ENCODE results near the gene RPL27. TPM values are rescaled to one million over a fixed set of nuclear protein-coding genes. Genes with fewer than 3 reads are reported as not detected.

Gene RPL27
- total and polyA plus RNA-seq, 2 of the 13 experiments (the other 11 are each of a cell fraction or from before 2014, with no cell fraction given) = 1,585 to 5,840 TPM

DNA sequence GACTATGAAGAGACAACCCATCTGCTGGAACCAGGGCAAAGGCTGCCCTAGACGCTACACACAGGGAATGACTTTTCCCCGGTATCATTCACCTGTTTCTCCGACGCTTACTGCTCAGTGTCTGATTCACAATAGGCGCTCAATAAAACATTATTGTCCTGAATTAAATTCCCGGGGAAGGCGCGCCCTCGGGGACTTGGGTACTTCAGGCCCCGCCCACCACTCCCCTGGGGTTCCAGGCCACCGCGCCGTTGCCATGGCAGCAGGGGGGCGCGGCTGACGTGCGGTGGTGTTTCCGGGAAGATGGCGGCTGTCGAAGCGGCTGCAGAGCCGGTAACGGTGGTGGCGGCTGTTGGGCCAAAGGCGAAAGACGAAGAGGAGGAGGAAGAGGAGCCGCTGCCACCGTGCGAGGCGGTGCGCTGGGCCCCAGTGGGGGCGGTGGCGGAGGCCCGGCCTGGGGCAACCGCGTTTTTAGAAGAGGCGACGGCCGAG lies 17.9 kb upstream of the RPL27 start, which contains the start of gene RUNDC1 (continued):
- peak; percentile 70; the same call in 1 of the 2 replicates for TF ChIP-seq ZNF430 (CRISPR knock-in tag; IDR thresholded peaks at IDR 0.05)
- peak; percentile 39; the same call in 1 of the 2 replicates for TF ChIP-seq HCFC1 (IDR thresholded peaks at IDR 0.05; ENCODE audit: low read depth, low read length)
- peak; percentile 89 for TF ChIP-seq GATAD1 (CRISPR knock-in tag; IDR thresholded peaks at IDR 0.05)
- peak; percentile 69; the same call in 1 of the 2 replicates for TF ChIP-seq MAZ (IDR thresholded peaks at IDR 0.05; ENCODE audit: borderline replicate concordance, low read depth, low read length)
- no peak for TF ChIP-seq MAZ (CRISPR knock-in tag; IDR thresholded peaks at IDR 0.05; ENCODE audit: low read depth)
- TF ChIP-seq ELF3 (CRISPR knock-in tag; IDR thresholded peaks at IDR 0.05) = peak; percentile 98
- TF ChIP-seq, protein P1, sequence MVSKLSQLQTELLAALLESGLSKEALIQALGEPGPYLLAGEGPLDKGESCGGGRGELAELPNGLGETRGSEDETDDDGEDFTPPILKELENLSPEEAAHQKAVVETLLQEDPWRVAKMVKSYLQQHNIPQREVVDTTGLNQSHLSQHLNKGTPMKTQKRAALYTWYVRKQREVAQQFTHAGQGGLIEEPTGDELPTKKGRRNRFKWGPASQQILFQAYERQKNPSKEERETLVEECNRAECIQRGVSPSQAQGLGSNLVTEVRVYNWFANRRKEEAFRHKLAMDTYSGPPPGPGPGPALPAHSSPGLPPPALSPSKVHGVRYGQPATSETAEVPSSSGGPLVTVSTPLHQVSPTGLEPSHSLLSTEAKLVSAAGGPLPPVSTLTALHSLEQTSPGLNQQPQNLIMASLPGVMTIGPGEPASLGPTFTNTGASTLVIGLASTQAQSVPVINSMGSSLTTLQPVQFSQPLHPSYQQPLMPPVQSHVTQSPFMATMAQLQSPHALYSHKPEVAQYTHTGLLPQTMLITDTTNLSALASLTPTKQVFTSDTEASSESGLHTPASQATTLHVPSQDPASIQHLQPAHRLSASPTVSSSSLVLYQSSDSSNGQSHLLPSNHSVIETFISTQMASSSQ (IDR thresholded peaks at IDR 0.05; ENCODE audit: low read depth) = no peak
- TF ChIP-seq, protein P1 (CRISPR knock-in tag; IDR thresholded peaks at IDR 0.05; ENCODE audit: borderline replicate concordance) = peak; percentile 41; the same call in 1 of the 2 replicates
- no peak for TF ChIP-seq ZNF550 (CRISPR knock-in tag; IDR thresholded peaks at IDR 0.05; ENCODE audit: borderline replicate concordance)
- TF ChIP-seq DMAP1 (CRISPR knock-in tag; IDR thresholded peaks at IDR 0.05) = peak; percentile 52
- 0 out of 2 replicates have a peak, but pooled peaks have one; percentile 0 for TF ChIP-seq TP53 (CRISPR knock-in tag; conservative IDR thresholded peaks at IDR 0.05)
- peak; percentile 13; the same call in 1 of the 2 replicates for TF ChIP-seq ZNF274 (CRISPR knock-in tag; IDR thresholded peaks at IDR 0.05)
- TF ChIP-seq YEATS2 (CRISPR knock-in tag; IDR thresholded peaks at IDR 0.05; ENCODE audit: borderline replicate concordance) = peak; percentile 56; the same call in 1 of the 2 replicates
- no peak for TF ChIP-seq GFI1 (CRISPR knock-in tag; IDR thresholded peaks at IDR 0.05; ENCODE audit: borderline replicate concordance)
- peak; percentile 98 for TF ChIP-seq SAP130 (CRISPR knock-in tag; IDR thresholded peaks at IDR 0.05; ENCODE audit: low read depth)
- TF ChIP-seq TAF1 (CRISPR knock-in tag; IDR thresholded peaks at IDR 0.05) = peak; percentile 79
- TF ChIP-seq ZNF234 (CRISPR knock-in tag; conservative IDR thresholded peaks at IDR 0.05) = no peak
- TF ChIP-seq MXD4 (CRISPR knock-in tag; IDR thresholded peaks at IDR 0.05) = peak; percentile 85
- peak; percentile 65; the same call in 1 of the 2 replicates for TF ChIP-seq CREB1 (IDR thresholded peaks at IDR 0.05)
- peak; percentile 70 for TF ChIP-seq CREB1 (CRISPR knock-in tag; IDR thresholded peaks at IDR 0.05)
- peak; percentile 71 for TF ChIP-seq BRD4 (CRISPR knock-in tag; IDR thresholded peaks at IDR 0.05)
- peak; percentile 75; the same call in 1 of the 2 replicates for TF ChIP-seq SP140L (CRISPR knock-in tag; IDR thresholded peaks at IDR 0.05; ENCODE audit: borderline replicate concordance)
- peak; percentile 91 for TF ChIP-seq TGIF2 (CRISPR knock-in tag; IDR thresholded peaks at IDR 0.05)
- TF ChIP-seq PAXIP1 (CRISPR knock-in tag; conservative IDR thresholded peaks at IDR 0.05) = 0 out of 2 replicates have a peak, but pooled peaks have one; percentile 11
- TF ChIP-seq SP1 (IDR thresholded peaks at IDR 0.05) = no peak
- TF ChIP-seq SP1 (CRISPR knock-in tag; IDR thresholded peaks at IDR 0.05) = peak; percentile 75; the same call in 1 of the 2 replicates
- 0 out of 2 replicates have a peak, but pooled peaks have one; percentile 26 for TF ChIP-seq PCBP1 (IDR thresholded peaks at IDR 0.05; ENCODE audit: borderline replicate concordance, low read depth, low read length)

Measured in HepG2 (cell line).